OCI-LY1 (cell line): ENCODE measurements around the gene ADAMTSL2.

Experiments
- CTCF ChIP-seq: fragments of 200-600 bp; sonication (generic), shearing (Covaris generic); IDR thresholded peaks from 2 replicates; pipeline ENCODE4 v1.5.1; 2017; ENCODE audit warnings: mild to moderate bottlenecking, antibody characterized with exemption, low read length, moderate library complexity, mixed read lengths
- EZH2 ChIP-seq: fragments of 200-600 bp; sonication (generic), shearing (Covaris generic); IDR thresholded peaks from 2 replicates; pipeline ENCODE4 v1.8.0; 2017; ENCODE audit warnings: borderline replicate concordance, mixed run types, mild to moderate bottlenecking, antibody characterized with exemption, low read length, moderate library complexity, mixed read lengths

- TF ChIP-seq EZH2 (no peak), CTCF (no peak)
These were observed 84.2 kb downstream of the ADAMTSL2 start for GRCh38 chr9:133618726-133619125.
